GM12878 (cell line): ENCODE measurements around the gene PRR14L. TPM values are rescaled to one million over a fixed set of nuclear protein-coding genes. Genes with fewer than 3 reads are reported as not detected.
"Not testable (repeated sequence)": the region's sequence is repeated elsewhere in the genome, so short reads cannot be mapped to it uniquely, and the experiment has no call there.

ENCODE experiments used
- ATAC-seq: fragments of 200-7000 bp; cut with Tn5 transposase; 3 replicates; pipeline ENCODE4 v1.9.1; 2020; ENCODE audit warnings: mild to moderate bottlenecking, moderate library complexity
- BruUV-seq: library from RNA; stranded (reverse); fragments of 400-500 nt; replicated peaks from 2 replicates; lab custom pipeline; 2021; lab: Mats Ljungman, UMichigan
- CTCF ChIA-PET: fragments of 300-600 bp; sonication (Branson Sonifier 250); formaldehyde crosslinking; extraction: SDS; loops from one replicate; lab custom pipeline; 2021; ENCODE audit warnings: inconsistent platforms; lab: Yijun Ruan, JAX
- POLR2A ChIA-PET: fragments of 350-600 bp; formaldehyde crosslinking; extraction: SDS; loops from one replicate; lab custom pipeline; 2021; ENCODE audit warnings: inconsistent platforms; lab: Charles Lee
- RAD21 ChIA-PET: fragments of 300-600 bp; sonication (Branson Sonifier 250); formaldehyde crosslinking; loops from one replicate; lab custom pipeline; 2023; ENCODE audit warnings: antibody characterized with exemption; ENCODE audit not compliant: unreplicated experiment; lab: Charles Lee
- SMC1A ChIA-PET: fragments of 300-600 bp; sonication (Branson Sonifier 250); formaldehyde crosslinking; loops from one replicate; lab custom pipeline; 2023; ENCODE audit not compliant: unreplicated experiment, uncharacterized antibody; lab: Charles Lee
- DNase-seq: peaks from one replicate; pipeline ENCODE4 v3.0.0-alpha.2; 2011; ENCODE audit warnings: low read depth, low spot score
- FAIRE-seq: peaks from 3 replicates; lab custom pipeline; 2011; peaks lifted over from hg19 to GRCh38; lab: Jason Lieb, UNC
- H2AFZ ChIP-seq: 2 replicates; pipeline ENCODE4 v1.6.0; 2011; ENCODE audit warnings: low read depth, low read length, control low read depth; ENCODE audit not compliant: control insufficient read depth
- H3K27ac ChIP-seq: 2 replicates; pipeline ENCODE4 v1.5.1; 2011; ENCODE audit warnings: control low read depth; ENCODE audit not compliant: control insufficient read depth, insufficient read depth
- H3K27me3 ChIP-seq, 2 experiments: replicated peaks in 1 of 2; 2 replicates each; pipeline versions ENCODE4 v1.6.0 to v1.6.1; 2011; ENCODE audit warnings: low read length in 1 of 2; ENCODE audit not compliant: control insufficient read depth in 2 of 2, insufficient read depth in 2 of 2
- H3K36me3 ChIP-seq, 2 experiments: 2 replicates each; pipeline ENCODE4 v1.5.1; 2011; ENCODE audit warnings: low read length in 1 of 2; ENCODE audit not compliant: control insufficient read depth in 2 of 2, insufficient read depth in 2 of 2
- H3K4me1 ChIP-seq: 2 replicates; pipeline ENCODE4 v1.6.1; 2011; ENCODE audit warnings: mild to moderate bottlenecking, low read length, moderate library complexity, mixed read lengths; ENCODE audit not compliant: control insufficient read depth, insufficient read depth
- H3K4me2 ChIP-seq: 2 replicates; pipeline ENCODE4 v1.6.0; 2011; ENCODE audit warnings: control low read depth; ENCODE audit not compliant: control insufficient read depth, insufficient read depth
- H3K4me3 ChIP-seq: fragments of 200-600 bp; sonication (generic); 2 replicates; pipeline ENCODE4 v1.5.1; 2016
- H3K79me2 ChIP-seq: 2 replicates; pipeline ENCODE4 v1.6.0; 2011; ENCODE audit warnings: low read length; ENCODE audit not compliant: control insufficient read depth, insufficient read depth
- H3K9ac ChIP-seq: 2 replicates; pipeline ENCODE4 v1.8.0; 2011; ENCODE audit warnings: low read length, control low read depth, mixed read lengths; ENCODE audit not compliant: control insufficient read depth, insufficient read depth
- H3K9me3 ChIP-seq: replicated peaks from 3 replicates; pipeline ENCODE4 v1.5.1; 2011; ENCODE audit warnings: mild to moderate bottlenecking, low read length; ENCODE audit not compliant: control insufficient read depth, insufficient read depth
- H4K20me1 ChIP-seq: 2 replicates; pipeline ENCODE4 v1.6.0; 2011; ENCODE audit not compliant: control insufficient read depth, insufficient read depth
- FOS ChIP-seq: IDR thresholded peaks from 3 replicates; pipeline ENCODE4 v1.6.1; 2011; ENCODE audit warnings: borderline replicate concordance; ENCODE audit not compliant: insufficient read length; ENCODE audit errors: extremely low read depth
- FOXK2 ChIP-seq: fragments of 450-650 bp; IDR thresholded peaks from 2 replicates; pipeline ENCODE4 v1.6.1; 2017; ENCODE audit warnings: mild to moderate bottlenecking, moderate library complexity
- MAX ChIP-seq: IDR thresholded peaks from 2 replicates; pipeline ENCODE4 v1.6.1; 2012; ENCODE audit warnings: low read depth, low read length, improper control_type of control experiment
- NR2C2 ChIP-seq: IDR thresholded peaks from 2 replicates; pipeline ENCODE4 v1.6.1; 2011; ENCODE audit warnings: borderline replicate concordance, low read depth; ENCODE audit not compliant: control insufficient read depth, insufficient read length
- RB1 ChIP-seq: fragments of 450-650 bp; formaldehyde crosslinking; IDR thresholded peaks from 2 replicates; pipeline ENCODE4 v1.6.1; 2017; ENCODE audit warnings: mild to moderate bottlenecking, borderline replicate concordance
- SIX5 ChIP-seq: IDR thresholded peaks from 2 replicates; pipeline ENCODE4 v1.6.1; 2011; ENCODE audit warnings: mild to moderate bottlenecking, low read depth, low read length, moderate library complexity; ENCODE audit not compliant: severe bottlenecking
- USF1 ChIP-seq: IDR thresholded peaks from 2 replicates; pipeline ENCODE4 v1.6.1; 2011; ENCODE audit warnings: borderline replicate concordance, low read depth, mild to moderate bottlenecking, moderate library complexity, mixed read lengths, low read length; ENCODE audit not compliant: insufficient read depth; ENCODE audit errors: extremely low read length
- ZNF622 ChIP-seq: fragments of 450-650 bp; IDR thresholded peaks from 2 replicates; pipeline ENCODE4 v1.6.1; 2017; ENCODE audit warnings: mild to moderate bottlenecking, inconsistent platforms
- ZNF687 ChIP-seq: fragments of 450-650 bp; IDR thresholded peaks from 2 replicates; pipeline ENCODE4 v1.6.1; 2017; ENCODE audit warnings: mild to moderate bottlenecking, moderate library complexity
- WGBS: methylation state at CpG from one replicate; pipeline ENCODE4 v1.1.6; 2016; ENCODE audit warnings: low lambda C conversion rate; ENCODE audit not compliant: insufficient replicate concordance, insufficient coverage; ENCODE audit errors: missing lambda C conversion rate; 5-methylcytosine and 5-hydroxymethylcytosine counted together
- in situ Hi-C: fragments of 300-500 bp; cut with MboI; formaldehyde crosslinking; loops from 9 replicates; pipeline ENCODE4 v1.14.3; 2018; ENCODE audit warnings: mixed read lengths
- intact Hi-C: fragments of 100-400 bp; cut with micrococcal nuclease; formaldehyde crosslinking; loops from one replicate; pipeline ENCODE4 v1.14.2; 2022; ENCODE audit not compliant: unreplicated experiment
- polyA plus RNA-seq, 11 experiments: library from polyadenylated mRNA; depleted of rRNA in 4 of 11; unstranded in 6 of 11; stranded (reverse) in 5 of 11; fragments of >200 nt; fragmentation: Nextera tagmentation in 4 of 11; fragmentation: Illumina TruSeq in 1 of 11; extraction: Ambion mirVana in 4 of 11; extraction: Trizol in 1 of 11; gene quantifications; 1 replicate in 1 of 11; 2 replicates in 10 of 11; pipeline versions ENCODE4 v1.2.1 to v1.2.3, GENCODE V29; 2011 to 2016; ENCODE audit warnings: inconsistent platforms in 2 of 11, missing spikeins in 2 of 11, low read depth in 1 of 11
- total RNA-seq, 4 experiments: library from RNA; depleted of rRNA in 3 of 4; stranded (reverse); fragments of >200 nt in 3 of 4; fragmentation: Illumina TruSeq in 1 of 4; extraction: Trizol in 1 of 4; gene quantifications; 2 replicates each; pipeline versions ENCODE4 v1.2.1 to v1.2.3, GENCODE V29; 2013 to 2021

The PRR14L gene
- total and polyA plus RNA-seq, 10 of the 15 experiments (the other 5 are each of a cell fraction or from before 2014, with no cell fraction given): 4.2 to 49.0 (median 21.4) TPM

- in situ Hi-C loops: no loop called here
- no peak for DNase-seq
- Histone ChIP-seq H3K4me2 (no peak overlapping the region), H3K4me3 (no peak overlapping the region), H3K36me3 (peaks cover 23 to 52% of the 10 kb centered on the region in 2 experiments), H2AFZ (no peak overlapping the region), H4K20me1 (no peaks in the 10 kb centered on the region), H3K79me2 (no peaks in the 10 kb centered on the region), H3K4me1 (no peaks in the 10 kb centered on the region), H3K9me3 (no peaks in the 10 kb centered on the region), H3K9ac (no peak overlapping the region), H3K27me3 (no peaks in the 10 kb centered on the region), H3K27ac (no peak overlapping the region)
- FAIRE-seq: no peak
- POLR2A ChIA-PET: interaction anchor here (0.6 kb wide), 1 partner anchor 14 kb away, joined by 5 read pairs; no protein-coding TSS in a partner anchor
- SMC1A ChIA-PET: interaction anchor here (0.7 kb wide), 1 partner anchor 12 kb away, joined by 3 read pairs; no protein-coding TSS in a partner anchor
- TF ChIP-seq USF1: no peak
- TF ChIP-seq NR2C2: no peak
- no peak for TF ChIP-seq SIX5
- TF ChIP-seq RB1: no peak
- TF ChIP-seq MAX: no peak
- no peak for TF ChIP-seq FOXK2
- no peak for TF ChIP-seq ZNF622
- no peak for TF ChIP-seq ZNF687
- no peak for TF ChIP-seq FOS
- intact Hi-C loops: no loop called here
- RAD21 ChIA-PET: no interaction called here
- CTCF ChIA-PET: no interaction called here
- WGBS: 99% methylated on average over 5 of the region's 5 CpGs
- no peak for ATAC-seq
- no TSS peak for BruUV-seq
Observed at GRCh38 chr22:31715147-31715778, 34.7 kb downstream of the PRR14L start.

GRCh38 chr22:31711226-31711625, 38.7 kb downstream of the PRR14L start:
- intact Hi-C loops, H3K79me2 ChIP-seq, BruUV-seq, DNase-seq, RAD21 ChIA-PET, H3K27ac ChIP-seq, H2AFZ ChIP-seq, CTCF ChIA-PET, H3K27me3 ChIP-seq, H3K9me3 ChIP-seq, FAIRE-seq, in situ Hi-C loops, H3K4me1 ChIP-seq, H3K4me3 ChIP-seq, H3K9ac ChIP-seq, H4K20me1 ChIP-seq, POLR2A ChIA-PET, ATAC-seq, H3K4me2 ChIP-seq: not testable (repeated sequence)
- peaks cover 20 to 44% of the 10 kb centered on the region in 2 experiments for H3K36me3 ChIP-seq
- SMC1A ChIA-PET: interaction anchor here (1.0 to 1.5 kb wide), 2 partner anchors 10 to 235 kb away, joined by 3 read pairs; no protein-coding TSS in a partner anchor
- WGBS: 93% methylated on average over 12 of the region's 12 CpGs
